Gastrocnemius medialis (tissue), 4 donors: ENCODE data around the gene ELOA. TPM values are rescaled to one million over a fixed set of nuclear protein-coding genes. Genes with fewer than 3 reads are reported as not detected.

Experiments used
- ATAC-seq, 2 donors: fragments of 150-250 bp; one replicate each; pipeline ENCODE4 v1.9.1; 2016
- DNase-seq, 2 donors: peaks; one replicate each; pipeline ENCODE4 v3.0.0-alpha.2; 2019
- H3K27ac ChIP-seq, 4 donors: fragments of 200-600 bp; sonication (generic); 1 replicate in 1 of 4; 2 replicates in 3 of 4; pipeline ENCODE4 v1.5.1; 2016 to 2018; ENCODE audit warnings: mild to moderate bottlenecking in 2 of 4, moderate library complexity in 1 of 4
- H3K27me3 ChIP-seq, 3 donors: fragments of 200-600 bp; sonication (generic) in 2 of 3; 1 replicate in 1 of 3; 2 replicates in 2 of 3; pipeline versions ENCODE4 v1.5.1 to v1.6.0; 2016 to 2019; ENCODE audit warnings: mild to moderate bottlenecking in 1 of 3, moderate library complexity in 1 of 3
- H3K36me3 ChIP-seq, 2 donors: fragments of 200-600 bp; sonication (generic) in 1 of 2; one replicate each; pipeline ENCODE4 v1.5.1; 2017 to 2018
- H3K4me1 ChIP-seq, 2 donors: fragments of 200-600 bp; sonication (generic) in 1 of 2; one replicate each; pipeline ENCODE4 v1.5.1; 2016 to 2017; ENCODE audit warnings: mild to moderate bottlenecking in 2 of 2
- H3K4me3 ChIP-seq, 4 donors: fragments of 200-600 bp; sonication (generic) in 3 of 4; 1 replicate in 1 of 4; 2 replicates in 3 of 4; pipeline ENCODE4 v1.5.1; 2016 to 2019; ENCODE audit warnings: mild to moderate bottlenecking in 2 of 4
- H3K9me3 ChIP-seq, 3 donors: fragments of 200-600 bp; sonication (generic) in 2 of 3; 1 replicate in 1 of 3; 2 replicates in 2 of 3; pipeline ENCODE4 v1.5.1; 2016 to 2019
- CTCF ChIP-seq, 5 experiments: fragments of 450-650 bp in 3 of 5; fragments of 200-600 bp in 2 of 5; sonication (generic) in 2 of 5; IDR thresholded peaks in 4 of 5; conservative IDR thresholded peaks in 1 of 5; 1 replicate in 4 of 5; 2 replicates in 1 of 5; pipeline ENCODE4 v1.5.1; 2016 to 2019; ENCODE audit warnings: antibody characterized with exemption in 5 of 5, mild to moderate bottlenecking in 3 of 5, moderate library complexity in 3 of 5
- POLR2A ChIP-seq, 2 donors: fragments of 450-650 bp; IDR thresholded peaks; one replicate each; pipeline ENCODE4 v1.6.1; 2017; ENCODE audit warnings: antibody characterized with exemption in 2 of 2, mild to moderate bottlenecking in 2 of 2, moderate library complexity in 2 of 2
- in situ Hi-C, 4 donors: fragments of 200-750 bp; cut with MboI; loops; one replicate each; pipeline versions ENCODE4 v1.15.0 to v1.8.0; 2017; ENCODE audit warnings: low sequenced_read_pairs in 4 of 4
- intact Hi-C: fragments of 100-400 bp; cut with DNase I; formaldehyde crosslinking; loops from one replicate; pipeline ENCODE4 v1.15.1; 2023; ENCODE audit warnings: low total_unique reads
- total RNA-seq, 4 donors: library from RNA; depleted of rRNA; stranded (reverse); fragments of >200 nt; gene quantifications; one replicate each; pipeline versions ENCODE4 v1.1.0 to v1.2.3, GENCODE V29; 2016

Gene ELOA
- total RNA-seq, 4 donors from 2014 or later = 44.7 to 73.0 (median 59.0) TPM

- intact Hi-C loops (no loop called here), in situ Hi-C loops (no loop called here)
- Histone ChIP-seq H3K4me3 (no peak overlapping the region), H3K27ac (peak overlapping the region; percentile 60 to 79 (median 64)), H3K27me3 (no peaks in the 10 kb centered on the region), H3K36me3 (no peaks in the 10 kb centered on the region), H3K9me3 (no peaks in the 10 kb centered on the region), H3K4me1 (peaks cover 6% of the 10 kb centered on the region in 2 donors)
- peak; percentile 97 to 99 for ATAC-seq
- TF ChIP-seq POLR2A (IDR thresholded peaks at IDR 0.05) (no peak), CTCF (IDR thresholded peaks at IDR 0.05 in 4 of 5, conservative IDR thresholded peaks at IDR 0.05 in 1 of 5) (no peak)
- DNase-seq = peak; percentile 72 to 85
These were observed 24.0 kb upstream of the ELOA start for GRCh38 chr1:23719162-23719820.

GRCh38 chr1:23720256-23720995 is 22.8 kb upstream of the ELOA start:
- ATAC-seq = no peak
- in situ Hi-C loops = no loop called here

GRCh38 chr1:23722652-23723051 is 20.6 kb upstream of the ELOA start:
- H3K4me1 ChIP-seq = peaks cover 6% of the 10 kb centered on the region in 2 donors
- H3K9me3 ChIP-seq = no peaks in the 10 kb centered on the region
- intact Hi-C loops (no loop called here), in situ Hi-C loops (no loop called here)
- ATAC-seq = no peak
- no peak overlapping the region for H3K27ac ChIP-seq
- no peak overlapping the region for H3K4me3 ChIP-seq
- DNase-seq = no peak
- no peaks in the 10 kb centered on the region for H3K27me3 ChIP-seq
- no peaks in the 10 kb centered on the region for H3K36me3 ChIP-seq
- no peak for TF ChIP-seq CTCF (IDR thresholded peaks at IDR 0.05 in 4 of 5, conservative IDR thresholded peaks at IDR 0.05 in 1 of 5)
- no peak for TF ChIP-seq POLR2A (IDR thresholded peaks at IDR 0.05)

More at GRCh38 chr1:23720256-23720995, 22.8 kb upstream of the ELOA start:
- intact Hi-C loops = no loop called here
- H3K36me3 ChIP-seq = no peaks in the 10 kb centered on the region
- no peaks in the 10 kb centered on the region for H3K9me3 ChIP-seq
- H3K4me1 ChIP-seq = peaks cover 6% of the 10 kb centered on the region in 2 donors
- no peak overlapping the region for H3K4me3 ChIP-seq
- H3K27me3 ChIP-seq = no peaks in the 10 kb centered on the region
- DNase-seq = no peak
- TF ChIP-seq CTCF (IDR thresholded peaks at IDR 0.05 in 4 of 5, conservative IDR thresholded peaks at IDR 0.05 in 1 of 5) (no peak), POLR2A (IDR thresholded peaks at IDR 0.05) (no peak)
- peak overlapping the region in 1 of 4 donors; percentile 79 for H3K27ac ChIP-seq

- TF ChIP-seq POLR2A (IDR thresholded peaks at IDR 0.05) = no peak
- no peak for TF ChIP-seq CTCF (IDR thresholded peaks at IDR 0.05 in 4 of 5, conservative IDR thresholded peaks at IDR 0.05 in 1 of 5)
- no peaks in the 10 kb centered on the region for H3K27me3 ChIP-seq
- no peak for ATAC-seq
- no peak overlapping the region for H3K4me3 ChIP-seq
- H3K36me3 ChIP-seq = no peaks in the 10 kb centered on the region
- DNase-seq = no peak
- no peaks in the 10 kb centered on the region for H3K4me1 ChIP-seq
- H3K27ac ChIP-seq = no peak overlapping the region
- intact Hi-C loops (no loop called here), in situ Hi-C loops (no loop called here)
- H3K9me3 ChIP-seq = no peaks in the 10 kb centered on the region
These were observed 16.6 kb upstream of the ELOA start for GRCh38 chr1:23726686-23727085.
